Measurements from ENCODE around the gene NEK1.

DNA sequence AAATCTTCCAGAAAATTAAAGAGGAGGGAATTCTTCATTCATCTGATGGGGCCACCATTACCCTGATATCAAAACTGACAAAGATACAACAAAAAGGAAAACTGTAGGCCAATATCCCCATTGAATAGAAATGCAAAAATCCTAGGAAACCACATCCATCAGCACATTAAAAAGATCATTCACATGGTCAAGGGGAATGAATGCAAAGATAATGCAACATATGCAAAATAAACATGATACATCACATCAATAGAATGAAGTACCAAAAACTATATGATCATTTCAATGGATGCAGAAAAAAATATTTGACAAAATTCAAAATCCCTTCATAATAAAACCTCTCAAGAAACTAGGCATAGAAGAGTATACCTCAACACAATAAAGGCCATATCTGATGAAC, 232.7 kb downstream of the NEK1 start:
- no peak for TF ChIP-seq CTCF (IDR thresholded peaks at IDR 0.05)
- TF ChIP-seq POLR2A (IDR thresholded peaks at IDR 0.05): no peak
